GM21390 (cell line): ENCODE data around the gene STAU1.
"Not testable (repeated sequence)": the region's sequence is repeated elsewhere in the genome, so short reads cannot be mapped to it uniquely, and the experiment has no call there.

Source experiments
- ATAC-seq: cut with Tn5 transposase; IDR thresholded peaks from one replicate; pipeline ENCODE4 v1.9.1; 2021; ENCODE audit not compliant: unreplicated experiment

The STAU1 gene

GRCh38 chr20:49166534-49167449 is 21.3 kb downstream of the STAU1 start:
- ATAC-seq: peak; percentile 58

- ATAC-seq: no peak
Observed at GRCh38 chr20:49165611-49166010, 22.5 kb downstream of the STAU1 start.

GRCh38 chr20:49163696-49164095 is 24.4 kb downstream of the STAU1 start:
- no peak for ATAC-seq

DNA sequence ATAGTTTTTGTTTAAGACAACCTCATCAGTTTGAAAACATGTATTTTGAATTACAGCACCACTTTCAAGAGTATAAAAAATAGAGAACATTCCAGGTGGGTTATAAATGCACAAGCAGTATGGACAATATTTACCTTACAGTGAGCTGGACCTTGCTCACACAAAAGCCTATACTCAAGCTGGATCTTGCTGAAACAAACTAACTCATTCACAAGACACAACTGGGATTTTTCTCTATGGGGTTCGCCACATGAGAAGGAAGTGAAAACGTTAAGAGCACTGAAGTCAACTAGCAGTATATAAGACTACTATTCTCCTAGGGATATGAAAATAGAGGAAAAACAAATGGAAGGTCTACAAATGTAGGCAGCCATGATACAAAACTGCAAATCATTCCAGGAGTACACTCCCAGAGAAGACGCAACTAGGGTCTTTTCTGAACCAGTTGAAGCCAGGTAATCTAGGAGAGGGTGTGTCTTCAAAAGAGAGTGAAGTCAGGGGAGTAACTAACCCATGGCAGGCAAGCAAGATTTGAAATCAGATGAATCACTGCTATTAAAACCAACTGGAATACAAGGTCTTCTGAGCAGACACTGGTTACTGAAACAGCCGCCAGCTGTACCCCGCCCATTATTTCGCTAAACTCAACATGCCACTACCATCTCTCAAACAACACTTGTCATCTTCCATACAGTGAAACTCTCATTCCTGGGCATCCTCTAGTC is 26.5 kb downstream of the STAU1 start:
- ATAC-seq: no peak

DNA sequence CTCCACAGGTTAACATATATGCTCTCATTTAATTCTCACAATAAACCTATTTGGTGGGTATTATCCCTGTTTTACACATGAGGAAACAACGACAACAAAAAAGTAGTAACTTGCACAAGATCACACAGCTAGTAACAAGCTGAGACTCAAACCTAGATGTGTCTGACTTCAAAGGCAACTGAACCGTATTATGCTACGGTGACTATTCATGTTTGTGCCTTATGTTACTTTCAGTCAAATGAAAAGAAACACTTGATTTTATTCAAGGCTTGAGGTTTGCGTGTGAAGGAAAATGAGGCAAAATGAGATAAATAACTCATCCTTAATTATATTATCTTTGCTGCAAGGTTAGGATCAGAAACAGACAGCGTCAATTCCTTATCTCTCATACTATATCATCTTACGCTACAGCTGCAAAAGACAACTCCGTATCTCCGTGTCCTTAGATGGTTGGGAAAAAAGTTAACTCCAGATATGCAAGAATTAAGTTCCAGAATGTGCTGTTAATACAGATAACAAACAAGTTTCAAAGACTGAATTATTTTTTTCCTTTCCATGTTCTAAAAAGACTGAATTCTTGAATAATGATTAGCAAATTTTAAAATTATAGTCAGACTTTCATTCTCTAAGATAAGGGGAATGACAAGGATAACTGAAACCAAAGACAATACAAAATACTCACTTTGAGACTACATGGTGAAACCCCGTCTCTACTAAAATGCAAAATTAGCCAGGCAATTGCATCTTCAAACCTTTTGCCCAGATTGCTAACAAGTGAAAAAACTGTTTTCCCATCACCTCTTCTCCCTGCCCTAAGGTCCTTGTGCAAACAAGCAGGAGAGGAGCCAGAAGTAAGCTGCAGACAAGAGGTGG is 27.8 kb downstream of the STAU1 start:
- ATAC-seq: no peak

DNA sequence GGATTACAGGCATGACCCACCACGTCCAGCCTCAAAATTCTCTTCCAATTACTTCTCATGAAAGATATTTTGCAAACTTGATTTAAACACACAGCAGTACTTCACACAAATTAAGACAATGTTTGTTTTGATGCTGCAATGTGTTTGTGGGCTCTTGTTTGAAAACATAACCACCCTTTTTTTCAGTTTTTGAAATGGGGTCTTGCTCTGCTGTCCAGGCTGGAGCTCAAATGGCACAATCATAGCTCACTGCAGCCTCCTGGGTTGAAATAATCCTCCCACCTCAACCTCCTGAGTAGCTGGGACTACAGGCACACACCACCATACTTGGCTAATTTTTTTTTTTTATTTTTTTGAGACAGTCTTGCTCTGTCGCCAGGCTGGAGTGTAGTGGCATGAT is 31.0 kb downstream of the STAU1 start:
- ATAC-seq: no peak

GRCh38 chr20:49156481-49156880 is 31.7 kb downstream of the STAU1 start:
- no peak for ATAC-seq

- no peak for ATAC-seq
Observed at GRCh38 chr20:49151436-49151835, 36.7 kb downstream of the STAU1 start.

DNA sequence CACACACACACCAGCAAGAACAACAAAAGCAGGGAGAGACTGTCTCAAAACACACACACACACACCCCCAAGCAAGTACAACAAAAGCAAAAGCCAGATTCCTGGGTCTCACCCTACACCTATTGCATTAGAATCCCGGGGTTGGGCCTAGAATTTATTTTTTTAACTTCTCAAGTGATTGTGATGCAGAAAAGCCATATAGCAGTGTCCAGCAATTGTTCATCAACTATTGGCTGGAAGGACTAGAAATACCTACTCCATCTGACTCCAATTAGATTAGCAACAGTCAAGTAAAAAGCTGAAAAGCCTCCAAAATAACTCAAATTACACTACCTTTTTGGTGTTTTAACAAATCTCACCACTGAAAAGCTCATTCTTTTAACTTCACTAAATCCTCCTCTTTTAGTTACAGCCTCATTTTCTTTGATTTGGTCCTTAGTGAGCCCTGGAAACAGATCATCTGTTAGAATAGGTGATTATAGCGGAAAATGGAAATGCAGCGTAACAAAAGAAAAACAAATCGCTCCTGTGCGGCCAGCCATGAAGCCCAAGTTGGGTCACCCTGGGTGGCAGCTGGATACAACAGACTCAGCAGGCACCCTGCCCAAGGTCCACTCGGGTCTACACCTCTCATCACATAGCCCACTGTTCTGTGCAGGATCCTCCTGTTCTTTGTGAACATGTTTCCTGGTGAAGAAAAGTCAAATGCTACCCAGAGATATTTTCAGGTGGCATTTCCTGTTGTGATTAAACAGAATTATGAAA is 38.7 kb downstream of the STAU1 start:
- no peak for ATAC-seq

DNA sequence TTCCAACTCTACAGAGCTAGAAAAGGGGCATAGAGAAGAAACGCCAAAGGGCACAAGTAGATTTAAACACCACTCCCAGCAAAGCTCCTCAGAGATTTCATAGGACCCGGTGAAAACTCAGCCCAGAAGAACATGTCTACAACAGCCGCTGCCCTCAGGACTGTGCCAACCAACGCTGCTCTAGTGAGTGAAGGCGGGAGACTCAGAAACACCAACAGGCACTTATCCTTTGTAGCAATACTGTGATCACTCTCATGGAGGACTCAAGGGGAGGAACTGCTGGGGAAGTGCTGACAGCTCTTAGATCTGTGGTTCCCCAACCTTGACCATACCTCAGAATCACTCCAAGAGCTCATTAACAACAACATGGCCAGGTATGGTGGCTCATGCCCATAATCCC is 39.5 kb downstream of the STAU1 start:
- no peak for ATAC-seq

DNA sequence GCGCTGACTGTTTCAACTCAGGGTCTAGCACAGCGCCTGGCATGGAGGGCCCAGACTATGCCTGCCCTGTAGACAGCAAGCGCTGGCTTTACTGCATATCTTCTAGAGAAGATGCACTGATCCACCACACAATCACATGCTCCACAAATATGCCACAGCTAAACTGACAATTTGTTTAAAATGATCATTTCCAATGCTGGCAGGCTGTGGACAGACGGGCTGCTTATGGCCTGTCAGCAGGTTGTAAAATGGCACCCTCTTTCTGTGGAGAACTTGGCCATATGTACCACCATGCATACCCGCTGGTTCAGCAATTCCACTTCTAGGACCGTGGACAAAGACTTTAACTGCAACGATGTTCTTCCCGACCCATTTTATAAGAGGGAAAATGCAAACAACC is 40.8 kb downstream of the STAU1 start:
- no peak for ATAC-seq

DNA sequence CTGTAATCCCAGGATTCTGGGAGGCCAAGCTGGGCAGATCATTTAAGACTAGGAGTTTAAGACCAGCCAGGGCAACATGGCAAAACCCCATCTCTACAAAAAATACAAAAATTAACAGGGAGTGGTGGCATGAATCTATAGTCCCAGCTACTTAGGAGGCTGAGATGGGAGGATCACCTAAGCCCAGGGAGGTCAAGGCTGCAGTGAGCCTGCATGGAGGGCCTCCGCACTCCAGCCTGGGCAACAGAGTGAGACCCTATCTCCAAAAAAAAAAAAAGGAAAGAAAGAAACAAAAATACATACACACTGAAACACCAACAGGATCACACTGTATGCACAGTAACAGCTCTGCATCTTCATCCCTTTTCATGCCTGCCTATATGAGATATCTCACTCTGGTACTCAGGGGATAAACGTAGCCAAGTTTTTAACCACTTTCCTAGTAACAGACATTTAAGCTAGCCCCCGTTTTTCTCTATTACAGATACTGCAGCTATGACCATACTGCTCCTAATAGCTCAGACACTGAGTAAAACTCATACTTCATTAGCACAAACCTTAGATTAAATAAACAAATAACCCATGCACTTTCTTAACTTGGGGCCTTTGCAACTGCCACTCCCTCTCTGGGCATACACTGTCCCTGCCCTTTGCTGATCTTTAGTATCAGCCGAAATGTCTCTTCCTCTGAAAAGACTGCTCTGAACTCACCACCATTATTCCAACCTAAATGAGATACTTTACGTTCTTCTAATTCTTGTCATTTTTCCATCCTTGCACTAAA is 41.5 kb downstream of the STAU1 start:
- no peak for ATAC-seq

DNA sequence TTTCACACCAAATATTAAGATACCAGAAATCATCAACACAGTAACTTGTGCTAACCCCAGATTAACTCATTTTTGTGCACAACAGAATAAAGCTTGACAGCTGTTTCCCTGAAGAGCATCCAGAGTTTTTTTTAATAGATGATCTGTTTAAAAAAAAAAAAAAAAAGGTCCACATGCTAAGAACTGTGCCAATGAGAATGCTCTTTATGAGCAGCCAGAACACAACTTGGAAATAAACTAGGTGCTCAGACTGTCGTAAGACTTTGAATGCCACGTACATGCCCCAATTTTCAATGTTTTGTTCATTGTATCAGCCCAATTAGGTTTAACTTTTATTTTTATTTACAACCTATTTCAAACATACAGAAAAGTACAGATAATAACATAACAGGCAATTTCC is 47.3 kb downstream of the STAU1 start:
- ATAC-seq: no peak

GRCh38 chr20:49140411-49140810 is 47.7 kb downstream of the STAU1 start:
- ATAC-seq: no peak

GRCh38 chr20:49138431-49138830 is 49.7 kb downstream of the STAU1 start:
- no peak for ATAC-seq

DNA sequence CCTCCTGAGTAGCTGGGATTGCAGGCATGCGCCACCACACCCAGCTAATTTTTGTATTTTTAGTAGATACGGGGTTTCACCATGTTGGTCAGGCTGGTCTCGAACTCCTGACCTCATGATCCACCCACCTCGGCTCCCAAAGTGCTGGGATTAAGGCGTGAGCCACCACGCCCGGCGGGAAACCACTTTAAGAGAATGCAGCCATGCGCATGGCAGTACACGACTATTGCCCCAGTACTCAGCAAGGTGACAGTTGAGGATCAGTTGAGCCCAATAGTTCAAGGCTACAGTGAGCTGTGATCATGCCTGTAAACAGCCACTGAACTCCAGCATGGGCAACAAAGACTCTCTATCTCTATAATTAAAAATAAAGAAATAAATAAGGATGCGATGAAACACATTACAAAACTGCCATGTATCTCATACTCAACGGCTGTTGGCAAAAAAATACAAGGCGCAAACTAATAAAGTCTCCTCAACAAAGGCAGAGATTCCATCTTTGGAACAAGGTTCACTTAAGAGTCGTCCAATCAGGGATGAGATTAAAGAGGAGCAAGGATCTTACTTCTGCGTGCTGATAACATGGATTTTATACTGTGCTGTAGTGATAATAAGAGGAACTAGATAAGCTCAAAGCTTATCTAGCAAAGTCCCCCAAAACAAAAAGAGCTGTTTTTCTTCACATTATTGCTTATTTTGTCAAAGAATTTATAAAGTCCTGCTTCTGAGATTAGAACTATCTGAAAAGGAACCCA is 51.1 kb downstream of the STAU1 start:
- no peak for ATAC-seq

DNA sequence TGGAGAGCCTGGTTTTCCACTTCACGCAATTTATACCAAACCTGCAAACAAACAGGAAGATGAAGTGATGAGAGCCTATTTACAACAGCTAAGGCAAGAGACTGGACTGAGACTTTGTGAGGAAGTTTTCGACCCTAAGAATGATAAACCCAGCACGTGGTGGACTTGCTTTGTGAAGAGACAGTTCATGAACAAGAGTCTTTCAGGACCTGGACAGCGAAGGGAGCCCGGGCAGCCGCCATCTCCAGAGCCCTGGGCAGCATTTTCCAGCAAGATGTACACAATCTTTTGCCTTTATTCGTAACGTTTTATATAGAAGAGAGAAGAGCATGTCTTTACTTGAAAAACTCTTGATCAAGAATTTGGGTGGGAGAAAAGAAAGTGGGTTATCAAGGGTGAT is 53.3 kb downstream of the STAU1 start:
- ATAC-seq: not testable (repeated sequence)

DNA sequence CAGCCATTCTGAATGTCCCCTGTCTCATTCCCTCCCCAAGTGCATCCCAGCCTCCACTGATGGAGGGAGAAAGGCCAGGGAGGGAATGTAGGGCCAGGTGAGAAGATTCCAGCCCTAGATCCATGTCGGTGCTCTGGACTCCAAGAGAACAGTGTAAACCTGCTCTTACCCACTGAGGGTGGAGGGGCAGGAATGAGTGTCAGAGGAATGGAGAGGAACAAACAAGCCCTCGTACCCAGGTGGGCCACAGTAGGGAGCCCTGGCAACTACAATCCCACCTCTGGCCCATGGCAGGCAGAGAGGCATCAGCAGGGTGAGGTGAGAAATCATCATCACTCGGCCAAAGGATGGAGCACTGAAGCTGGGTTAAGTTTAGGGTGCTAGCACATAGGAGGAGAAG is 54.6 kb downstream of the STAU1 start:
- ATAC-seq: no peak

GRCh38 chr20:49132995-49133478 is 55.1 kb downstream of the STAU1 start:
- no peak for ATAC-seq
